Ovary (tissue), 3 donors: Measurements from ENCODE around the gene STX16.

Source experiments
- POLR2A ChIP-seq: fragments of 450-650 bp; IDR thresholded peaks from one replicate; pipeline ENCODE4 v1.6.1; 2017; ENCODE audit warnings: antibody characterized with exemption, mild to moderate bottlenecking, moderate library complexity
- TF ChIP-seq, protein P1 (sequence below), 3 donors: fragments of 450-650 bp in 2 of 3; fragments of 200-600 bp in 1 of 3; IDR thresholded peaks; one replicate each; pipeline versions ENCODE4 v1.5.1 to v1.8.0; 2016 to 2022; ENCODE audit warnings: antibody characterized with exemption in 3 of 3, mild to moderate bottlenecking in 1 of 3
- donor health status: DM: no; HTN: no; CAD: no.

GRCh38 chr20:58610071-58610800 lies 40.8 kb upstream of the STX16 start:
- TF ChIP-seq, protein P1, sequence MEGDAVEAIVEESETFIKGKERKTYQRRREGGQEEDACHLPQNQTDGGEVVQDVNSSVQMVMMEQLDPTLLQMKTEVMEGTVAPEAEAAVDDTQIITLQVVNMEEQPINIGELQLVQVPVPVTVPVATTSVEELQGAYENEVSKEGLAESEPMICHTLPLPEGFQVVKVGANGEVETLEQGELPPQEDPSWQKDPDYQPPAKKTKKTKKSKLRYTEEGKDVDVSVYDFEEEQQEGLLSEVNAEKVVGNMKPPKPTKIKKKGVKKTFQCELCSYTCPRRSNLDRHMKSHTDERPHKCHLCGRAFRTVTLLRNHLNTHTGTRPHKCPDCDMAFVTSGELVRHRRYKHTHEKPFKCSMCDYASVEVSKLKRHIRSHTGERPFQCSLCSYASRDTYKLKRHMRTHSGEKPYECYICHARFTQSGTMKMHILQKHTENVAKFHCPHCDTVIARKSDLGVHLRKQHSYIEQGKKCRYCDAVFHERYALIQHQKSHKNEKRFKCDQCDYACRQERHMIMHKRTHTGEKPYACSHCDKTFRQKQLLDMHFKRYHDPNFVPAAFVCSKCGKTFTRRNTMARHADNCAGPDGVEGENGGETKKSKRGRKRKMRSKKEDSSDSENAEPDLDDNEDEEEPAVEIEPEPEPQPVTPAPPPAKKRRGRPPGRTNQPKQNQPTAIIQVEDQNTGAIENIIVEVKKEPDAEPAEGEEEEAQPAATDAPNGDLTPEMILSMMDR (IDR thresholded peaks at IDR 0.05) = no peak
- no peak for TF ChIP-seq POLR2A
